HepG2 (cell line): ENCODE results near the gene TNRC18. TPM values are rescaled to one million over a fixed set of nuclear protein-coding genes. Genes with fewer than 3 reads are reported as not detected.

Source experiments
- CCAR2 ChIP-seq: fragments of 200-400 bp; formaldehyde crosslinking; optimal IDR thresholded peaks from 2 replicates; pipeline ENCODE3; 2018; ENCODE audit warnings: low read depth, mild to moderate bottlenecking, low read length, moderate library complexity
- DMAP1 ChIP-seq: IDR thresholded peaks from 2 replicates; pipeline ENCODE4 v1.6.1; 2016
- E2F2 ChIP-seq: sonication (generic); formaldehyde crosslinking; IDR thresholded peaks from 2 replicates; pipeline ENCODE4 v1.4.0; 2020; ENCODE audit warnings: missing genetic modification reagents, borderline replicate concordance
- ELF4 ChIP-seq: sonication (generic); formaldehyde crosslinking; IDR thresholded peaks from 2 replicates; pipeline ENCODE4 v1.5.0; 2020; ENCODE audit warnings: missing genetic modification reagents, mild to moderate bottlenecking, moderate library complexity, borderline replicate concordance
- ETV6 ChIP-seq: sonication (generic); formaldehyde crosslinking; conservative IDR thresholded peaks from 2 replicates; pipeline ENCODE4 v1.4.0; 2020; ENCODE audit warnings: missing genetic modification reagents
- GFI1 ChIP-seq: sonication (generic); formaldehyde crosslinking; IDR thresholded peaks from 2 replicates; pipeline ENCODE4 v1.5.0; 2020; ENCODE audit warnings: missing genetic modification reagents, mild to moderate bottlenecking, borderline replicate concordance
- MIER2 ChIP-seq: IDR thresholded peaks from 2 replicates; pipeline ENCODE4 v1.6.1; 2016; ENCODE audit warnings: missing biosample characterization, missing genetic modification reagents
- NCOA2 ChIP-seq: sonication (generic); formaldehyde crosslinking; IDR thresholded peaks from 2 replicates; pipeline ENCODE4 v1.8.0; 2022; ENCODE audit warnings: inconsistent platforms
- NCOR1 ChIP-seq: fragments of 200-600 bp; sonication (generic); IDR thresholded peaks from 2 replicates; pipeline ENCODE4 v1.7.0; 2017; ENCODE audit warnings: antibody characterized with exemption, low read length, borderline replicate concordance
- NFATC3 ChIP-seq: sonication (generic); formaldehyde crosslinking; IDR thresholded peaks from 2 replicates; pipeline ENCODE4 v1.5.1; 2020; ENCODE audit warnings: mild to moderate bottlenecking, missing genetic modification reagents
- POGZ ChIP-seq: sonication (generic); formaldehyde crosslinking; IDR thresholded peaks from 2 replicates; pipeline ENCODE4 v1.4.0; 2020; ENCODE audit warnings: mild to moderate bottlenecking, missing genetic modification reagents
- REXO4 ChIP-seq: sonication (generic); formaldehyde crosslinking; IDR thresholded peaks from 2 replicates; pipeline ENCODE4 v1.8.0; 2022; ENCODE audit warnings: missing genetic modification reagents, mild to moderate bottlenecking, borderline replicate concordance
- SALL1 ChIP-seq: sonication (generic); formaldehyde crosslinking; IDR thresholded peaks from 2 replicates; pipeline ENCODE4 v1.8.0; 2022; ENCODE audit warnings: mild to moderate bottlenecking, missing genetic modification reagents
- SRF ChIP-seq: IDR thresholded peaks from 2 replicates; pipeline ENCODE4 v1.6.1; 2011; ENCODE audit warnings: mild to moderate bottlenecking, low read depth, low read length, moderate library complexity
- SRY ChIP-seq: sonication (generic); formaldehyde crosslinking; IDR thresholded peaks from 2 replicates; pipeline ENCODE4 v1.8.0; 2022; ENCODE audit warnings: mild to moderate bottlenecking, missing genetic modification reagents
- TEAD3 ChIP-seq: optimal IDR thresholded peaks from 2 replicates; pipeline ENCODE3; 2016; ENCODE audit warnings: borderline replicate concordance
- ZFY ChIP-seq: sonication (generic); formaldehyde crosslinking; IDR thresholded peaks from 2 replicates; pipeline ENCODE4 v1.4.0; 2020; ENCODE audit warnings: missing genetic modification reagents
- ZNF136 ChIP-seq: sonication (generic); formaldehyde crosslinking; IDR thresholded peaks from 2 replicates; pipeline ENCODE4 v1.8.1; 2022; ENCODE audit warnings: low read depth, mild to moderate bottlenecking, moderate library complexity, missing genetic modification reagents
- ZNF615 ChIP-seq: sonication (generic); formaldehyde crosslinking; IDR thresholded peaks from 2 replicates; pipeline ENCODE4 v1.5.0; 2020; ENCODE audit warnings: mild to moderate bottlenecking, missing genetic modification reagents, borderline replicate concordance
- ZNF709 ChIP-seq: sonication (generic); formaldehyde crosslinking; IDR thresholded peaks from 2 replicates; pipeline ENCODE4 v1.5.0; 2020; ENCODE audit warnings: mild to moderate bottlenecking, missing genetic modification reagents
- ZNF713 ChIP-seq: sonication (generic); formaldehyde crosslinking; IDR thresholded peaks from 2 replicates; pipeline ENCODE4 v1.4.0; 2020; ENCODE audit warnings: mild to moderate bottlenecking, missing genetic modification reagents
- ZNF781 ChIP-seq: sonication (generic); formaldehyde crosslinking; IDR thresholded peaks from 2 replicates; pipeline ENCODE4 v1.5.1; 2020; ENCODE audit warnings: borderline replicate concordance, mild to moderate bottlenecking, missing genetic modification reagents; ENCODE audit errors: not compliant biosample characterization
- ZNF879 ChIP-seq: sonication (generic); formaldehyde crosslinking; IDR thresholded peaks from 2 replicates; pipeline ENCODE4 v1.8.1; 2023; ENCODE audit warnings: missing genetic modification reagents
- polyA plus RNA-seq, 8 experiments: library from polyadenylated mRNA; depleted of rRNA in 3 of 8; stranded (reverse) in 7 of 8; unstranded in 1 of 8; fragments of >200 nt; fragmentation: Illumina TruSeq in 4 of 8; extraction: Trizol in 4 of 8; gene quantifications; 2 replicates each; pipeline versions ENCODE4 v1.2.1 to v1.2.3, GENCODE V29; 2011 to 2016; ENCODE audit warnings: low read depth in 4 of 8, missing spikeins in 1 of 8, mixed read lengths in 1 of 8; ENCODE audit not compliant: insufficient read depth in 1 of 8
- total RNA-seq, 5 experiments: library from RNA; depleted of rRNA; stranded (reverse); fragments of >200 nt; fragmentation: Illumina TruSeq; extraction: Trizol; gene quantifications; 2 replicates each; pipeline ENCODE4 v1.2.3, GENCODE V29; 2016; ENCODE audit warnings: low read depth in 1 of 5
- TF ChIP-seq, protein P1 (sequence below): sonication (generic); formaldehyde crosslinking; IDR thresholded peaks from 2 replicates; pipeline ENCODE4 v1.4.0; 2020; ENCODE audit warnings: mild to moderate bottlenecking, missing genetic modification reagents
- TF ChIP-seq, protein P2 (sequence below): sonication (generic); formaldehyde crosslinking; IDR thresholded peaks from 2 replicates; pipeline ENCODE4 v1.4.0; 2020; ENCODE audit warnings: missing genetic modification reagents, borderline replicate concordance
- TF ChIP-seq, protein P3 (sequence below): sonication (generic); formaldehyde crosslinking; IDR thresholded peaks from 2 replicates; pipeline ENCODE4 v1.5.1; 2020; ENCODE audit warnings: mild to moderate bottlenecking, moderate library complexity, missing genetic modification reagents

TNRC18 gene
- total and polyA plus RNA-seq, 2 of the 13 experiments (the other 11 are each of a cell fraction or from before 2014, with no cell fraction given) = 11.7 to 17.4 TPM

- no peak for TF ChIP-seq MIER2 (CRISPR knock-in tag)
- no peak for TF ChIP-seq DMAP1
- no peak for TF ChIP-seq ZNF136
- 0 out of 2 replicates have a peak, but pooled peaks have one; percentile 26 for TF ChIP-seq GFI1
- 0 out of 2 replicates have a peak, but pooled peaks have one; percentile 62 for TF ChIP-seq ETV6 (CRISPR knock-in tag)
- no peak; the same call in 1 of the 2 replicates for TF ChIP-seq NCOR1
- TF ChIP-seq SRF = no peak
- TF ChIP-seq REXO4 (CRISPR knock-in tag) = no peak
- no peak for TF ChIP-seq NFATC3 (CRISPR knock-in tag)
- TF ChIP-seq SALL1 (CRISPR knock-in tag) = peak; percentile 74
- TF ChIP-seq CCAR2 = no peak
- peak; percentile 62; the same call in 1 of the 2 replicates for TF ChIP-seq ELF4
- TF ChIP-seq, protein P1, sequence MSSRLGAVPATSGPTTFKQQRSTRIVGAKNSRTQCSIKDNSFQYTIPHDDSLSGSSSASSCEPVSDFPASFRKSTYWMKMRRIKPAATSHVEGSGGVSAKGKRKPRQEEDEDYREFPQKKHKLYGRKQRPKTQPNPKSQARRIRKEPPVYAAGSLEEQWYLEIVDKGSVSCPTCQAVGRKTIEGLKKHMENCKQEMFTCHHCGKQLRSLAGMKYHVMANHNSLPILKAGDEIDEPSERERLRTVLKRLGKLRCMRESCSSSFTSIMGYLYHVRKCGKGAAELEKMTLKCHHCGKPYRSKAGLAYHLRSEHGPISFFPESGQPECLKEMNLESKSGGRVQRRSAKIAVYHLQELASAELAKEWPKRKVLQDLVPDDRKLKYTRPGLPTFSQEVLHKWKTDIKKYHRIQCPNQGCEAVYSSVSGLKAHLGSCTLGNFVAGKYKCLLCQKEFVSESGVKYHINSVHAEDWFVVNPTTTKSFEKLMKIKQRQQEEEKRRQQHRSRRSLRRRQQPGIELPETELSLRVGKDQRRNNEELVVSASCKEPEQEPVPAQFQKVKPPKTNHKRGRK = no peak
- 0 out of 2 replicates have a peak, but pooled peaks have one; percentile 72 for TF ChIP-seq ZNF615 (CRISPR knock-in tag)
- no peak for TF ChIP-seq ZNF879 (CRISPR knock-in tag)
- TF ChIP-seq, protein P2, sequence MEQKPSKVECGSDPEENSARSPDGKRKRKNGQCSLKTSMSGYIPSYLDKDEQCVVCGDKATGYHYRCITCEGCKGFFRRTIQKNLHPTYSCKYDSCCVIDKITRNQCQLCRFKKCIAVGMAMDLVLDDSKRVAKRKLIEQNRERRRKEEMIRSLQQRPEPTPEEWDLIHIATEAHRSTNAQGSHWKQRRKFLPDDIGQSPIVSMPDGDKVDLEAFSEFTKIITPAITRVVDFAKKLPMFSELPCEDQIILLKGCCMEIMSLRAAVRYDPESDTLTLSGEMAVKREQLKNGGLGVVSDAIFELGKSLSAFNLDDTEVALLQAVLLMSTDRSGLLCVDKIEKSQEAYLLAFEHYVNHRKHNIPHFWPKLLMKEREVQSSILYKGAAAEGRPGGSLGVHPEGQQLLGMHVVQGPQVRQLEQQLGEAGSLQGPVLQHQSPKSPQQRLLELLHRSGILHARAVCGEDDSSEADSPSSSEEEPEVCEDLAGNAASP (CRISPR knock-in tag) = peak; percentile 36; the same call in 1 of the 2 replicates
- TF ChIP-seq E2F2 (CRISPR knock-in tag) = no peak
- TF ChIP-seq ZFY (CRISPR knock-in tag) = no peak
- no peak for TF ChIP-seq ZNF713
- TF ChIP-seq, protein P3, sequence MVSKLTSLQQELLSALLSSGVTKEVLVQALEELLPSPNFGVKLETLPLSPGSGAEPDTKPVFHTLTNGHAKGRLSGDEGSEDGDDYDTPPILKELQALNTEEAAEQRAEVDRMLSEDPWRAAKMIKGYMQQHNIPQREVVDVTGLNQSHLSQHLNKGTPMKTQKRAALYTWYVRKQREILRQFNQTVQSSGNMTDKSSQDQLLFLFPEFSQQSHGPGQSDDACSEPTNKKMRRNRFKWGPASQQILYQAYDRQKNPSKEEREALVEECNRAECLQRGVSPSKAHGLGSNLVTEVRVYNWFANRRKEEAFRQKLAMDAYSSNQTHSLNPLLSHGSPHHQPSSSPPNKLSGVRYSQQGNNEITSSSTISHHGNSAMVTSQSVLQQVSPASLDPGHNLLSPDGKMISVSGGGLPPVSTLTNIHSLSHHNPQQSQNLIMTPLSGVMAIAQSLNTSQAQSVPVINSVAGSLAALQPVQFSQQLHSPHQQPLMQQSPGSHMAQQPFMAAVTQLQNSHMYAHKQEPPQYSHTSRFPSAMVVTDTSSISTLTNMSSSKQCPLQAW (CRISPR knock-in tag) = no peak
- no peak for TF ChIP-seq TEAD3
- TF ChIP-seq ZNF709 (CRISPR knock-in tag) = 0 out of 2 replicates have a peak, but pooled peaks have one; percentile 76
- peak; percentile 25 for TF ChIP-seq NCOA2 (CRISPR knock-in tag)
- no peak for TF ChIP-seq SRY
- TF ChIP-seq POGZ (CRISPR knock-in tag) = no peak; the same call in 1 of the 2 replicates
- TF ChIP-seq ZNF781 (CRISPR knock-in tag) = no peak
Observed at GRCh38 chr7:5425507-5426225, 2.0 kb upstream of the TNRC18 start (continued).
